OCI-LY3 (cell line): ENCODE data around the gene TMEM59.
A peak's percentile ranks its signal among the peaks of the same experiment; 100 is the strongest.
"Not testable (repeated sequence)": the region's sequence is repeated elsewhere in the genome, so short reads cannot be mapped to it uniquely, and the experiment has no call there.

Experiments used
- H2AFZ ChIP-seq: fragments of 200-600, 300-600 bp; shearing (Covaris generic); 2 replicates; pipeline ENCODE4 v1.6.0; 2014; ENCODE audit warnings: antibody characterized with exemption, low read depth, low read length
- H3K27ac ChIP-seq: fragments of 200-600, 300-600 bp; sonication (generic); 2 replicates; pipeline ENCODE4 v1.5.1; 2014; ENCODE audit warnings: mild to moderate bottlenecking, low read length, moderate library complexity, mixed read lengths
- H3K27me3 ChIP-seq: fragments of 200-600, 300-600 bp; sonication (generic); 2 replicates; pipeline ENCODE4 v1.6.1; 2014; ENCODE audit warnings: low read depth, low read length, mixed read lengths
- H3K36me3 ChIP-seq: fragments of 200-600, 300-600 bp; sonication (generic); replicated peaks from 2 replicates; pipeline ENCODE3; 2014; ENCODE audit warnings: low read depth, low read length, mixed read lengths
- H3K4me1 ChIP-seq: fragments of 300-600, 200-600 bp; sonication (generic); 2 replicates; pipeline ENCODE4 v1.6.1; 2014; ENCODE audit warnings: low read length, mixed read lengths
- H3K4me2 ChIP-seq: fragments of 200-600, 300-600 bp; sonication (generic); 2 replicates; pipeline ENCODE4 v1.6.1; 2014; ENCODE audit warnings: low read length, mixed read lengths
- H3K4me3 ChIP-seq: fragments of 300-600, 200-600 bp; sonication (generic); 2 replicates; pipeline ENCODE4 v1.5.1; 2014; ENCODE audit warnings: antibody characterized with exemption, mild to moderate bottlenecking, low read length, moderate library complexity
- H3K79me2 ChIP-seq: fragments of 300-600, 200-600 bp; shearing (Covaris generic); 2 replicates; pipeline ENCODE4 v1.6.1; 2014; ENCODE audit warnings: mild to moderate bottlenecking, low read length, mixed read lengths
- H3K9ac ChIP-seq: fragments of 300-600, 200-600 bp; shearing (Covaris generic); 2 replicates; pipeline ENCODE4 v1.6.0; 2014; ENCODE audit warnings: mild to moderate bottlenecking, low read length, moderate library complexity
- H3K9me3 ChIP-seq: fragments of 200-600, 300-600 bp; shearing (Covaris generic); 2 replicates; pipeline ENCODE4 v1.6.1; 2014; ENCODE audit warnings: low read length, mixed read lengths; ENCODE audit not compliant: insufficient read depth
- H4K20me1 ChIP-seq: fragments of 200-600, 300-600 bp; sonication (generic); 2 replicates; pipeline ENCODE4 v1.6.1; 2016; ENCODE audit warnings: low read length, mixed read lengths; ENCODE audit not compliant: insufficient read depth
- CTCF ChIP-seq: fragments of 200-600, 300-600 bp; sonication (generic); IDR thresholded peaks from 2 replicates; pipeline ENCODE4 v1.5.1; 2014; ENCODE audit warnings: antibody characterized with exemption, low read length, low read depth
- EZH2phosphoT487 ChIP-seq: fragments of 200-600 bp; shearing (Covaris generic); IDR thresholded peaks from 2 replicates; pipeline ENCODE4 v1.6.1; 2018; ENCODE audit warnings: antibody characterized with exemption, mixed run types, low read depth

Gene TMEM59

GRCh38 chr1:54052431-54052933 lies 522 bp downstream of the TMEM59 start:
- Histone ChIP-seq H2AFZ (no peak overlapping the region; the same call in 1 of the 2 replicates), H3K9ac (peak overlapping the region; percentile 74), H3K36me3 (no peaks in the 10 kb centered on the region), H3K4me3 (peak overlapping the region; percentile 90), H3K79me2 (peaks cover 41% of the 10 kb centered on the region), H3K4me2 (peak overlapping the region; percentile 95), H3K4me1 (peaks cover 16% of the 10 kb centered on the region), H3K9me3 (no peaks in the 10 kb centered on the region), H4K20me1 (peaks cover 15% of the 10 kb centered on the region; the same call in 1 of the 2 replicates), H3K27ac (peak overlapping the region; percentile 64), H3K27me3 (no peaks in the 10 kb centered on the region)
- TF ChIP-seq CTCF = no peak
- no peak for TF ChIP-seq EZH2phosphoT487

- peaks cover 41% of the 10 kb centered on the region for H3K79me2 ChIP-seq
- TF ChIP-seq EZH2phosphoT487 = no peak
- TF ChIP-seq CTCF = no peak
- no peaks in the 10 kb centered on the region for H3K36me3 ChIP-seq
- H2AFZ ChIP-seq = no peak overlapping the region
- H3K9ac ChIP-seq = peak overlapping the region; percentile 74
- no peaks in the 10 kb centered on the region for H3K27me3 ChIP-seq
- H3K27ac ChIP-seq = peak overlapping the region; percentile 64; the same call in 1 of the 2 replicates
- peaks cover 21% of the 10 kb centered on the region for H3K4me1 ChIP-seq
- H3K4me3 ChIP-seq = peak overlapping the region; percentile 90
- H4K20me1 ChIP-seq = peaks cover 16% of the 10 kb centered on the region; the same call in 1 of the 2 replicates
- no peaks in the 10 kb centered on the region for H3K9me3 ChIP-seq
- peak overlapping the region; percentile 95 for H3K4me2 ChIP-seq
Measured at GRCh38 chr1:54051933-54052430, 1.0 kb downstream of the TMEM59 start.

- not testable (repeated sequence) for H3K9me3 ChIP-seq, H3K36me3 ChIP-seq, H3K9ac ChIP-seq, H3K4me2 ChIP-seq, H3K4me3 ChIP-seq, H3K27me3 ChIP-seq, H2AFZ ChIP-seq, H3K27ac ChIP-seq
- peaks cover 18% of the 10 kb centered on the region; the same call in 1 of the 2 replicates for H4K20me1 ChIP-seq
- peaks cover 41% of the 10 kb centered on the region for H3K79me2 ChIP-seq
- peaks cover 22% of the 10 kb centered on the region for H3K4me1 ChIP-seq
Measured at GRCh38 chr1:54050435-54050834, 2.6 kb downstream of the TMEM59 start.

- Histone ChIP-seq H3K9ac (no peak overlapping the region), H3K27ac (no peak overlapping the region), H3K4me1 (peaks cover 16% of the 10 kb centered on the region), H3K27me3 (no peaks in the 10 kb centered on the region), H2AFZ (no peak overlapping the region), H3K36me3 (no peaks in the 10 kb centered on the region), H3K4me3 (no peak overlapping the region), H4K20me1 (peaks cover 18% of the 10 kb centered on the region; the same call in 1 of the 2 replicates), H3K4me2 (peak overlapping the region; percentile 16), H3K9me3 (no peaks in the 10 kb centered on the region), H3K79me2 (peaks cover 36% of the 10 kb centered on the region)
- TF ChIP-seq CTCF (no peak), EZH2phosphoT487 (no peak)
Measured at GRCh38 chr1:54047384-54048305, 5.4 kb downstream of the TMEM59 start.
